HUES64 (cell line): ENCODE data around the gene MARCHF2.

ENCODE experiments used
- H3K27ac ChIP-seq: 2 replicates; pipeline ENCODE4 v1.7.0; 2013; ENCODE audit warnings: low read depth, low read length, inconsistent platforms
- H3K27me3 ChIP-seq: 2 replicates; pipeline ENCODE4 v1.6.1; 2013; ENCODE audit warnings: mild to moderate bottlenecking, low read length; ENCODE audit not compliant: insufficient read depth
- H3K36me3 ChIP-seq: 2 replicates; pipeline ENCODE4 v1.6.1; 2013; ENCODE audit warnings: mild to moderate bottlenecking, low read length; ENCODE audit not compliant: insufficient read depth
- H3K4me1 ChIP-seq: 2 replicates; pipeline ENCODE4 v1.6.1; 2013; ENCODE audit warnings: mild to moderate bottlenecking, low read length, moderate library complexity; ENCODE audit not compliant: insufficient read depth
- H3K4me3 ChIP-seq: 2 replicates; pipeline ENCODE4 v1.5.1; 2013; ENCODE audit warnings: mild to moderate bottlenecking, low read length, moderate library complexity
- H3K9ac ChIP-seq: 2 replicates; pipeline ENCODE4 v1.6.1; 2013; ENCODE audit warnings: mild to moderate bottlenecking, low read depth, low read length
- H3K9me3 ChIP-seq: 2 replicates; pipeline ENCODE4 v1.6.1; 2013; ENCODE audit warnings: low read depth, low read length; ENCODE audit not compliant: insufficient read depth
- WGBS: fragments of 150-250, 120-280 bp; methylation state at CpG from one replicate; pipeline ENCODE4 v1.1.7; 2013; ENCODE audit warnings: missing lambda C conversion rate; 5-methylcytosine and 5-hydroxymethylcytosine counted together

The MARCHF2 gene

GRCh38 chr19:8456064-8456463 is 43.0 kb downstream of the MARCHF2 start:
- Histone ChIP-seq H3K36me3 (peaks cover 84% of the 10 kb centered on the region), H3K4me3 (no peak overlapping the region), H3K27ac (no peak overlapping the region; the same call in 1 of the 2 replicates), H3K27me3 (no peaks in the 10 kb centered on the region), H3K9me3 (no peaks in the 10 kb centered on the region), H3K4me1 (peaks cover 73% of the 10 kb centered on the region), H3K9ac (no peak overlapping the region)
- 66% methylated on average over 7 of the region's 7 CpGs for WGBS

GRCh38 chr19:8457209-8457608 is 44.1 kb downstream of the MARCHF2 start:
- no peak overlapping the region for H3K27ac ChIP-seq
- no peaks in the 10 kb centered on the region for H3K27me3 ChIP-seq
- peaks cover 86% of the 10 kb centered on the region for H3K36me3 ChIP-seq
- H3K9me3 ChIP-seq = no peaks in the 10 kb centered on the region
- peaks cover 72% of the 10 kb centered on the region for H3K4me1 ChIP-seq
- 90% methylated on average over 3 of the region's 3 CpGs for WGBS
- no peak overlapping the region for H3K4me3 ChIP-seq
- no peak overlapping the region for H3K9ac ChIP-seq

GRCh38 chr19:8457827-8458226 is 44.7 kb downstream of the MARCHF2 start:
- no peaks in the 10 kb centered on the region for H3K9me3 ChIP-seq
- no peak overlapping the region; the same call in 1 of the 2 replicates for H3K9ac ChIP-seq
- peaks cover 72% of the 10 kb centered on the region for H3K4me1 ChIP-seq
- H3K27me3 ChIP-seq = no peaks in the 10 kb centered on the region
- WGBS = 91% methylated on average over 1 of the region's 1 CpG
- peaks cover 87% of the 10 kb centered on the region for H3K36me3 ChIP-seq
- H3K27ac ChIP-seq = no peak overlapping the region
- H3K4me3 ChIP-seq = no peak overlapping the region

GRCh38 chr19:8458380-8458779 is 45.3 kb downstream of the MARCHF2 start:
- Histone ChIP-seq H3K9me3 (no peaks in the 10 kb centered on the region), H3K4me3 (no peak overlapping the region), H3K27ac (no peak overlapping the region), H3K27me3 (no peaks in the 10 kb centered on the region), H3K9ac (no peak overlapping the region), H3K36me3 (peaks cover 92% of the 10 kb centered on the region), H3K4me1 (peaks cover 71% of the 10 kb centered on the region)
- 92% methylated on average over 5 of the region's 5 CpGs for WGBS

- 88% methylated on average over 7 of the region's 7 CpGs for WGBS
- H3K36me3 ChIP-seq = peaks cover 92% of the 10 kb centered on the region
- no peak overlapping the region for H3K9ac ChIP-seq
- peaks cover 65% of the 10 kb centered on the region for H3K4me1 ChIP-seq
- H3K27ac ChIP-seq = no peak overlapping the region
- H3K27me3 ChIP-seq = no peaks in the 10 kb centered on the region
- no peak overlapping the region for H3K4me3 ChIP-seq
- H3K9me3 ChIP-seq = no peaks in the 10 kb centered on the region
These were observed 46.0 kb downstream of the MARCHF2 start for GRCh38 chr19:8459095-8459494.

- H3K4me3 ChIP-seq = no peak overlapping the region
- H3K27me3 ChIP-seq = no peaks in the 10 kb centered on the region
- 96% methylated on average over 5 of the region's 6 CpGs for WGBS
- H3K27ac ChIP-seq = no peak overlapping the region
- H3K9ac ChIP-seq = no peak overlapping the region
- H3K36me3 ChIP-seq = peaks cover 94% of the 10 kb centered on the region
- no peaks in the 10 kb centered on the region for H3K9me3 ChIP-seq
- peaks cover 65% of the 10 kb centered on the region for H3K4me1 ChIP-seq
These were observed 46.6 kb downstream of the MARCHF2 start for GRCh38 chr19:8459520-8460270.

GRCh38 chr19:8460516-8461298 is 47.6 kb downstream of the MARCHF2 start:
- H3K9ac ChIP-seq = no peak overlapping the region
- WGBS = 93% methylated on average over 7 of the region's 7 CpGs
- peaks cover 63% of the 10 kb centered on the region for H3K4me1 ChIP-seq
- peaks cover 94% of the 10 kb centered on the region for H3K36me3 ChIP-seq
- H3K27me3 ChIP-seq = no peaks in the 10 kb centered on the region
- no peak overlapping the region for H3K4me3 ChIP-seq
- H3K9me3 ChIP-seq = no peaks in the 10 kb centered on the region
- no peak overlapping the region for H3K27ac ChIP-seq

GRCh38 chr19:8461376-8461775 is 48.3 kb downstream of the MARCHF2 start:
- 87% methylated on average over 3 of the region's 4 CpGs for WGBS
- Histone ChIP-seq H3K36me3 (peaks cover 94% of the 10 kb centered on the region), H3K9me3 (no peaks in the 10 kb centered on the region), H3K27ac (no peak overlapping the region), H3K27me3 (no peaks in the 10 kb centered on the region), H3K4me3 (no peak overlapping the region), H3K9ac (no peak overlapping the region), H3K4me1 (peaks cover 57% of the 10 kb centered on the region)

GRCh38 chr19:8461891-8462290 is 48.8 kb downstream of the MARCHF2 start:
- Histone ChIP-seq H3K4me3 (no peak overlapping the region), H3K36me3 (peaks cover 94% of the 10 kb centered on the region), H3K9me3 (no peaks in the 10 kb centered on the region), H3K27me3 (no peaks in the 10 kb centered on the region), H3K27ac (no peak overlapping the region; the same call in 1 of the 2 replicates), H3K9ac (no peak overlapping the region), H3K4me1 (peaks cover 52% of the 10 kb centered on the region)
- WGBS = 97% methylated on average over 14 of the region's 14 CpGs

GRCh38 chr19:8462571-8462970 is 49.5 kb downstream of the MARCHF2 start:
- H3K4me3 ChIP-seq = no peak overlapping the region
- H3K4me1 ChIP-seq = peaks cover 45% of the 10 kb centered on the region
- H3K9ac ChIP-seq = no peak overlapping the region
- H3K27ac ChIP-seq = no peak overlapping the region
- 87% methylated on average over 5 of the region's 5 CpGs for WGBS
- no peaks in the 10 kb centered on the region for H3K9me3 ChIP-seq
- peaks cover 94% of the 10 kb centered on the region for H3K36me3 ChIP-seq
- H3K27me3 ChIP-seq = no peaks in the 10 kb centered on the region

GRCh38 chr19:8463365-8463764 is 50.3 kb downstream of the MARCHF2 start:
- Histone ChIP-seq H3K9ac (no peak overlapping the region), H3K4me3 (no peak overlapping the region), H3K4me1 (peaks cover 39% of the 10 kb centered on the region), H3K27me3 (no peaks in the 10 kb centered on the region), H3K27ac (no peak overlapping the region), H3K9me3 (no peaks in the 10 kb centered on the region), H3K36me3 (peaks cover 94% of the 10 kb centered on the region)
- WGBS = 95% methylated on average over 8 of the region's 8 CpGs
